ENCODE results near the gene OR6B2.

OR6B2 gene

GRCh38 chr2:240030379-240031094 lies at the start of gene OR6B2:
OR6B2 (minus strand) TSS chr2:240030429; CDS start chr2:240030429, 0 bp downstream.
- no peak for DNase-seq (ENCODE audit: low read depth)
- TF ChIP-seq, protein P1, sequence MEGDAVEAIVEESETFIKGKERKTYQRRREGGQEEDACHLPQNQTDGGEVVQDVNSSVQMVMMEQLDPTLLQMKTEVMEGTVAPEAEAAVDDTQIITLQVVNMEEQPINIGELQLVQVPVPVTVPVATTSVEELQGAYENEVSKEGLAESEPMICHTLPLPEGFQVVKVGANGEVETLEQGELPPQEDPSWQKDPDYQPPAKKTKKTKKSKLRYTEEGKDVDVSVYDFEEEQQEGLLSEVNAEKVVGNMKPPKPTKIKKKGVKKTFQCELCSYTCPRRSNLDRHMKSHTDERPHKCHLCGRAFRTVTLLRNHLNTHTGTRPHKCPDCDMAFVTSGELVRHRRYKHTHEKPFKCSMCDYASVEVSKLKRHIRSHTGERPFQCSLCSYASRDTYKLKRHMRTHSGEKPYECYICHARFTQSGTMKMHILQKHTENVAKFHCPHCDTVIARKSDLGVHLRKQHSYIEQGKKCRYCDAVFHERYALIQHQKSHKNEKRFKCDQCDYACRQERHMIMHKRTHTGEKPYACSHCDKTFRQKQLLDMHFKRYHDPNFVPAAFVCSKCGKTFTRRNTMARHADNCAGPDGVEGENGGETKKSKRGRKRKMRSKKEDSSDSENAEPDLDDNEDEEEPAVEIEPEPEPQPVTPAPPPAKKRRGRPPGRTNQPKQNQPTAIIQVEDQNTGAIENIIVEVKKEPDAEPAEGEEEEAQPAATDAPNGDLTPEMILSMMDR (conservative IDR thresholded peaks at IDR 0.05; ENCODE audit: low read length), result no peak
- no peak within 1 kb of the TSS for H3K4me3 ChIP-seq (ENCODE audit: low read length)

GRCh38 chr2:240078631-240079030 lies 48.4 kb upstream of the OR6B2 start:
- no peak overlapping the region for H3K4me3 ChIP-seq (ENCODE audit: low read length)
- TF ChIP-seq, protein P1 (conservative IDR thresholded peaks at IDR 0.05; ENCODE audit: low read length), result no peak
- DNase-seq (ENCODE audit: low read depth), result no peak

- no peak for DNase-seq (ENCODE audit: low read depth)
- no peak overlapping the region for H3K4me3 ChIP-seq (ENCODE audit: low read length)
- TF ChIP-seq, protein P1 (conservative IDR thresholded peaks at IDR 0.05; ENCODE audit: low read length), result no peak
These were observed 47.2 kb upstream of the OR6B2 start for GRCh38 chr2:240077442-240077841.

DNA sequence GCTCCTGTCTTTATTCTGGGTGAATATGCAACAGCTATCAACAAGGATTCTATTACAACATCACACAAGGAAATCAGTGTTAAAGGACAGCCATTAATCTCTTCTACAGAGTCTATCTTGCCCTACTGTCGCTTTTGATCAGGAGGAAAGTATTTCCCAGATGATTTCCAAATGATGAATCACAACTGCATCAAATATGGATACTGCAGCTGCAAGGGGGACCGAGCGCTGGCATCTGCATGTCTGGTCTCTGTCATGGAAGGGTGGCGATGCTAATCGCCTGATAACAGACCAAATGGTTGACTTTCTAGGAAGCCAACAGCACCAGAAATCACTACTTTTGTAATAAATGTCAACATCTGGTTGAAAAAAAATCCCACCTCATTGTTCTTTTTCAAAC lies 44.3 kb upstream of the OR6B2 start:
- DNase-seq (ENCODE audit: low read depth), result no peak
- TF ChIP-seq, protein P1 (conservative IDR thresholded peaks at IDR 0.05; ENCODE audit: low read length), result no peak
- H3K4me3 ChIP-seq (ENCODE audit: low read length), result no peak overlapping the region

GRCh38 chr2:240070907-240071306 lies 40.7 kb upstream of the OR6B2 start:
- DNase-seq (ENCODE audit: low read depth), result no peak
- H3K4me3 ChIP-seq (ENCODE audit: low read length), result no peak overlapping the region
- TF ChIP-seq, protein P1 (conservative IDR thresholded peaks at IDR 0.05; ENCODE audit: low read length), result no peak

- H3K4me3 ChIP-seq (ENCODE audit: low read length), result no peak overlapping the region
- TF ChIP-seq, protein P1 (conservative IDR thresholded peaks at IDR 0.05; ENCODE audit: low read length), result no peak
- DNase-seq (ENCODE audit: low read depth), result no peak
These were observed 39.6 kb upstream of the OR6B2 start for GRCh38 chr2:240069829-240070228.

- DNase-seq (ENCODE audit: low read depth), result no peak
- H3K4me3 ChIP-seq (ENCODE audit: low read length), result no peak overlapping the region
- TF ChIP-seq, protein P1 (conservative IDR thresholded peaks at IDR 0.05; ENCODE audit: low read length), result no peak
These were observed 38.0 kb upstream of the OR6B2 start for GRCh38 chr2:240068193-240068592.
